Astrocyte (in vitro differentiated cells and primary cell): ENCODE measurements around the gene ZBTB12. TPM values are rescaled to one million over a fixed set of nuclear protein-coding genes. Genes with fewer than 3 reads are reported as not detected.

Source experiments
- DNase-seq: peaks from one replicate; pipeline ENCODE4 v3.0.0-alpha.2; 2010; ENCODE audit warnings: low read depth
- FAIRE-seq: peaks from 2 replicates; lab custom pipeline; 2011; peaks lifted over from hg19 to GRCh38; lab: Jason Lieb, UNC
- H2AFZ ChIP-seq: 2 replicates; pipeline ENCODE4 v1.6.0; 2012; ENCODE audit warnings: low read depth, low read length, inconsistent platforms
- H3K27ac ChIP-seq: 2 replicates; pipeline ENCODE4 v1.5.1; 2011; ENCODE audit warnings: low read depth, low read length, inconsistent platforms
- H3K27me3 ChIP-seq: 2 replicates; pipeline ENCODE4 v1.6.0; 2011; ENCODE audit warnings: low read length, inconsistent platforms; ENCODE audit not compliant: insufficient read depth
- H3K36me3 ChIP-seq: 2 replicates; pipeline ENCODE4 v1.5.1; 2011; ENCODE audit warnings: low read length, inconsistent platforms; ENCODE audit not compliant: insufficient read depth
- H3K4me1 ChIP-seq: 2 replicates; pipeline ENCODE4 v1.5.1; 2011; ENCODE audit warnings: low read length, inconsistent platforms; ENCODE audit not compliant: insufficient read depth
- H3K4me2 ChIP-seq: 2 replicates; pipeline ENCODE4 v1.6.0; 2012; ENCODE audit warnings: low read length, inconsistent platforms
- H3K4me3 ChIP-seq: 2 replicates; pipeline ENCODE4 v1.5.1; 2011; ENCODE audit warnings: low read depth, mild to moderate bottlenecking, low read length, inconsistent platforms; ENCODE audit not compliant: insufficient read depth
- H3K79me2 ChIP-seq: 2 replicates; pipeline ENCODE4 v1.6.0; 2012; ENCODE audit warnings: mild to moderate bottlenecking, low read length, inconsistent platforms; ENCODE audit not compliant: insufficient read depth
- H3K9ac ChIP-seq: 2 replicates; pipeline ENCODE4 v1.6.0; 2012; ENCODE audit warnings: mild to moderate bottlenecking, low read length, inconsistent platforms
- H3K9me3 ChIP-seq: 2 replicates; pipeline ENCODE4 v1.5.1; 2012; ENCODE audit warnings: low read depth, mild to moderate bottlenecking, low read length, inconsistent platforms; ENCODE audit not compliant: insufficient read depth
- H4K20me1 ChIP-seq: 2 replicates; pipeline ENCODE4 v1.6.0; 2012; ENCODE audit warnings: low read length, inconsistent platforms; ENCODE audit not compliant: insufficient read depth
- H3K27ac Mint-ChIP-seq: one replicate; pipeline ENCODE4 v1.8.0; 2021; ENCODE audit warnings: mild to moderate bottlenecking, mixed read lengths; ENCODE audit not compliant: unreplicated experiment
- H3K27me3 Mint-ChIP-seq: one replicate; pipeline ENCODE4 v1.8.0; 2021; ENCODE audit warnings: low read depth, mixed read lengths; ENCODE audit not compliant: unreplicated experiment
- H3K36me3 Mint-ChIP-seq: one replicate; pipeline ENCODE4 v1.8.0; 2021; ENCODE audit warnings: low read depth, mixed read lengths; ENCODE audit not compliant: unreplicated experiment
- H3K4me1 Mint-ChIP-seq: one replicate; pipeline ENCODE4 v1.8.0; 2021; ENCODE audit warnings: low read depth, mixed read lengths; ENCODE audit not compliant: unreplicated experiment
- H3K4me3 Mint-ChIP-seq: one replicate; pipeline ENCODE4 v1.8.0; 2021; ENCODE audit warnings: mild to moderate bottlenecking, moderate library complexity, mixed read lengths; ENCODE audit not compliant: unreplicated experiment
- H3K9me3 Mint-ChIP-seq: one replicate; pipeline ENCODE4 v1.8.0; 2021; ENCODE audit warnings: mild to moderate bottlenecking, mixed read lengths; ENCODE audit not compliant: unreplicated experiment
- CTCF ChIP-seq: IDR thresholded peaks from 2 replicates; pipeline ENCODE4 v1.5.1; 2011; ENCODE audit warnings: low read depth, mild to moderate bottlenecking, inconsistent platforms, low read length, moderate library complexity; ENCODE audit not compliant: insufficient read depth
- EZH2 ChIP-seq: IDR thresholded peaks from 2 replicates; pipeline ENCODE4 v1.6.1; 2012; ENCODE audit warnings: mild to moderate bottlenecking, low read length, inconsistent platforms; ENCODE audit not compliant: insufficient read depth
- total RNA-seq: library from RNA; stranded (reverse); gene quantifications from 2 replicates; pipeline ENCODE4 v1.2.1, GENCODE V29; 2021

ZBTB12 gene
- total RNA-seq, 1 donor from 2014 or later = 4.6 TPM

GRCh38 chr6:31905041-31905440 is 3.2 kb upstream of the ZBTB12 start:
- DNase-seq (no peak), FAIRE-seq (no peak)
- no peak overlapping the region for H3K9ac ChIP-seq
- TF ChIP-seq EZH2 (no peak), CTCF (no peak)
- H3K36me3 Mint-ChIP-seq = no peaks in the 10 kb centered on the region
- H3K9me3 Mint-ChIP-seq = no peaks in the 10 kb centered on the region
- peaks cover 8% of the 10 kb centered on the region for H3K4me1 ChIP-seq
- H3K27me3 ChIP-seq = no peaks in the 10 kb centered on the region
- H3K27ac ChIP-seq = no peak overlapping the region
- H3K4me1 Mint-ChIP-seq = peaks cover 2% of the 10 kb centered on the region
- no peaks in the 10 kb centered on the region for H3K9me3 ChIP-seq
- H3K4me3 ChIP-seq = no peak overlapping the region
- H3K27me3 Mint-ChIP-seq = peaks cover 9% of the 10 kb centered on the region
- no peaks in the 10 kb centered on the region for H4K20me1 ChIP-seq
- H3K79me2 ChIP-seq = peaks cover 4% of the 10 kb centered on the region
- no peak overlapping the region for H3K4me2 ChIP-seq
- no peak overlapping the region for H2AFZ ChIP-seq
- no peaks in the 10 kb centered on the region for H3K36me3 ChIP-seq
- no peak overlapping the region for H3K27ac Mint-ChIP-seq
- no peak overlapping the region for H3K4me3 Mint-ChIP-seq

- H3K27me3 ChIP-seq = no peaks in the 10 kb centered on the region
- no peaks in the 10 kb centered on the region for H3K9me3 ChIP-seq
- Mint-ChIP-seq H3K4me1 (peaks cover 6% of the 10 kb centered on the region), H3K36me3 (no peaks in the 10 kb centered on the region), H3K9me3 (no peaks in the 10 kb centered on the region), H3K4me3 (peak overlapping the region; percentile 27), H3K27me3 (peaks cover 9% of the 10 kb centered on the region), H3K27ac (no peak overlapping the region)
- no peak overlapping the region for H3K4me3 ChIP-seq
- no peak for TF ChIP-seq EZH2
- TF ChIP-seq CTCF = no peak
- FAIRE-seq (no peak), DNase-seq (no peak)
- H4K20me1 ChIP-seq = no peaks in the 10 kb centered on the region
- H3K9ac ChIP-seq = no peak overlapping the region
- H2AFZ ChIP-seq = no peak overlapping the region
- H3K27ac ChIP-seq = no peak overlapping the region
- H3K4me1 ChIP-seq = peaks cover 8% of the 10 kb centered on the region
- no peak overlapping the region for H3K4me2 ChIP-seq
- no peaks in the 10 kb centered on the region for H3K36me3 ChIP-seq
- H3K79me2 ChIP-seq = peaks cover 4% of the 10 kb centered on the region
Measured at GRCh38 chr6:31903957-31904356, 2.1 kb upstream of the ZBTB12 start.

GRCh38 chr6:31901415-31901952 is 402 bp downstream of the ZBTB12 start:
- DNase-seq = peak; percentile 32
- no peaks in the 10 kb centered on the region for H3K36me3 ChIP-seq
- H3K9me3 ChIP-seq = no peaks in the 10 kb centered on the region
- peaks cover 20% of the 10 kb centered on the region for H3K4me1 ChIP-seq
- TF ChIP-seq EZH2 = no peak
- TF ChIP-seq CTCF = no peak
- no peak overlapping the region for H3K27ac ChIP-seq
- peaks cover 9% of the 10 kb centered on the region for H3K27me3 Mint-ChIP-seq
- no peak for FAIRE-seq
- no peak overlapping the region for H3K27ac Mint-ChIP-seq
- peaks cover 14% of the 10 kb centered on the region for H3K79me2 ChIP-seq
- H3K9me3 Mint-ChIP-seq = no peaks in the 10 kb centered on the region
- H3K36me3 Mint-ChIP-seq = no peaks in the 10 kb centered on the region
- no peaks in the 10 kb centered on the region for H3K27me3 ChIP-seq
- H3K4me3 Mint-ChIP-seq = peak overlapping the region; percentile 68
- peaks cover 11% of the 10 kb centered on the region for H3K4me1 Mint-ChIP-seq
- peak overlapping the region; percentile 45 for H2AFZ ChIP-seq
- H3K9ac ChIP-seq = peak overlapping the region; percentile 72
- H3K4me2 ChIP-seq = peak overlapping the region; percentile 92
- peaks cover 4% of the 10 kb centered on the region for H4K20me1 ChIP-seq
- peak overlapping the region; percentile 66 for H3K4me3 ChIP-seq
